T-helper 2 cell treated with Interferon-gamma antibody and Interleukin-4, amounts not matched to agents 5 μg/mL and 100 μg/mL, for 36 hours (primary cell): ENCODE results near the gene MSTN.
"Not testable (repeated sequence)": the region's sequence is repeated elsewhere in the genome, so short reads cannot be mapped to it uniquely, and the experiment has no call there.

Experiments used
- DNase-seq: peaks from one replicate; pipeline ENCODE4 v3.0.0; 2021; ENCODE audit warnings: low spot score
- H3K27ac Mint-ChIP-seq: one replicate; pipeline ENCODE4 v1.8.0; 2021; ENCODE audit warnings: mild to moderate bottlenecking, mixed read lengths
- H3K27me3 Mint-ChIP-seq: one replicate; pipeline ENCODE4 v1.8.0; 2021; ENCODE audit warnings: low read depth, mixed read lengths
- H3K36me3 Mint-ChIP-seq: one replicate; pipeline ENCODE4 v1.8.0; 2021; ENCODE audit warnings: low read depth, mixed read lengths
- H3K4me1 Mint-ChIP-seq: one replicate; pipeline ENCODE4 v1.8.0; 2021; ENCODE audit warnings: low read depth, mixed read lengths
- H3K4me3 Mint-ChIP-seq: one replicate; pipeline ENCODE4 v1.8.0; 2022; ENCODE audit warnings: mild to moderate bottlenecking, moderate library complexity, mixed read lengths
- H3K9me3 Mint-ChIP-seq: one replicate; pipeline ENCODE4 v1.8.0; 2021; ENCODE audit warnings: mixed read lengths

The MSTN gene

DNA sequence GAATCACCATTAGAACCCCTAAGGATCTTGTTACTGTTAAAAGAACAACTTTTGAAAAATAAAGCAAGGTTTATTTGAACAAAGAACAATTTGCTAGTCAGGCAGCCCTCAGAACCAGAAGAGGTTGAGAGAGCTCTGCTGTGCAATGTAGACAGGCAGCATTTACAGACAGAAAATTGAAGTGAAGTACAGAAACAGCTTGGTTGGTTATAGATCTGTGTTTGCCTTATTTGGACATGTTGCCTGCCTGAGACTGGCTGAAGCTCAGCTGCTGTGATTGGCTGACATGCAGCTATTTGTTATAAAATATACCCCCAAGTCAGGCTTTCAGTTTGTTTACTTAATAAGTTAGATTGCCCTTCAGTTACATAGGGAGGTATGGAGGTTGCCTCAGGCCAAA lies 12.5 kb downstream of the MSTN start:
- H3K36me3 Mint-ChIP-seq: no peaks in the 10 kb centered on the region
- DNase-seq: no peak
- no peak overlapping the region for H3K4me3 Mint-ChIP-seq
- H3K27ac Mint-ChIP-seq: no peak overlapping the region
- H3K4me1 Mint-ChIP-seq: no peaks in the 10 kb centered on the region
- H3K27me3 Mint-ChIP-seq: peaks cover 2% of the 10 kb centered on the region
- H3K9me3 Mint-ChIP-seq: no peaks in the 10 kb centered on the region

DNA sequence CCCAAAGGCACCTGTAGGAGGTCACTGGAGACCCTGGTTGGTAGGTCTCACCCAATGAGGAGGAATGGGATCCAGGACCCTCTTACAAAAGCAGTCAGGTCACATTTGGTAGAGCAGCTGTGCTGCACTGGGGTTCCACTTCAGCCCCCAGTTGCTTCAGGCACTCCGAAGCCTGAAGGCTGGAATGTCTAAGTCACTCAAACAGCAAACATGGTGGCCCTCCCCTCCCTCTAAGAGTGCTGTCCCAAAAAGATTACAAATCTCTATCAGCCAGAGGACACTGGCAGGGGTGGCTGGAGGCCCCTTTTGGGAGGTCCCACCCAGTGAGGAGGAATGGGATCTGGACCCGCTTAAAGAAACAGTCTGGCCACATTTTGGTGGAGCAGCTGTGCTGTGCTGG lies 17.7 kb downstream of the MSTN start:
- Mint-ChIP-seq H3K27me3 (peaks cover 23% of the 10 kb centered on the region), H3K9me3 (no peaks in the 10 kb centered on the region), H3K27ac (no peak overlapping the region), H3K4me1 (no peaks in the 10 kb centered on the region), H3K4me3 (no peak overlapping the region), H3K36me3 (no peaks in the 10 kb centered on the region)
- DNase-seq: no peak

DNA sequence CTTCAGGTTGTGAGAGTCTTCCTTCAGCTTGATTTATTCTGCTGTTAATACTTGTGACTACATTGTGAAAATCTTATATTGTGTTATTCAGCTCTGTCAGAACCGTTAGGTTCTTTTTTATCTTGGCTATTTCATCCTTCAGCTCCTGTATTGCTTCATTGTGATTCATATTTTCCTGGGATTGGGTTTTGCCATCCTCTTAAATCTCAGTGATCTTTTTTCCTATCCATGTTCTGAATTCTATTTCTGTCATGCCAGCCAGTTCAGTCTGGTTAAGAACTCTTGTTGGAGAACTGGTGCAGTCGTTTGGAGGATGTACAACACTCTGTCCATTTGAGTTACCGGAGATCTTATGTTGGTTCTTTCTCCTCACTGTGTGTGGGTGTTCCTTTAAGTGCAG lies 19.1 kb downstream of the MSTN start:
- Mint-ChIP-seq H3K36me3 (no peaks in the 10 kb centered on the region), H3K27ac (no peak overlapping the region), H3K9me3 (no peaks in the 10 kb centered on the region), H3K4me1 (no peaks in the 10 kb centered on the region), H3K27me3 (peaks cover 23% of the 10 kb centered on the region), H3K4me3 (no peak overlapping the region)
- no peak for DNase-seq

DNA sequence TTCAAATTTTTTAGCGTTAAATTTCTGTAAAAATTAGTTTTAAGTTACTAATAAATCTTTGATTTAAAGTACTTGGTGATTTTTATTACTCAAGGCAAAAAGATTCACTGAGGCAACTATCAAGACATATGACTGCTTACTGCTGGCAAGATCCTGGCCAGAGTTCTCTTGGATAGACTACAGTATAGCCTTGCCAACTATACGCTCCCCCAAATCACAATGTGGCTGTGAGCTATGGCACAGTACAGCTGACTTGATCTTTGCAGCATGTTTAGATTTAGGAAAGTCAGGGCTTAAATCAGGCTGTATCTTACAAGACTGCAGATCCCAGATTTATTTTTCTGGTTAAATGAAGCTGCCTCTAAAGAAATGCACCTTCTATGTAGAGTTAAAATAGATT lies 26.5 kb downstream of the MSTN start:
- Mint-ChIP-seq H3K36me3 (no peaks in the 10 kb centered on the region), H3K9me3 (no peaks in the 10 kb centered on the region), H3K4me1 (no peaks in the 10 kb centered on the region), H3K27me3 (peaks cover 9% of the 10 kb centered on the region), H3K4me3 (no peak overlapping the region), H3K27ac (no peak overlapping the region)
- no peak for DNase-seq

DNA sequence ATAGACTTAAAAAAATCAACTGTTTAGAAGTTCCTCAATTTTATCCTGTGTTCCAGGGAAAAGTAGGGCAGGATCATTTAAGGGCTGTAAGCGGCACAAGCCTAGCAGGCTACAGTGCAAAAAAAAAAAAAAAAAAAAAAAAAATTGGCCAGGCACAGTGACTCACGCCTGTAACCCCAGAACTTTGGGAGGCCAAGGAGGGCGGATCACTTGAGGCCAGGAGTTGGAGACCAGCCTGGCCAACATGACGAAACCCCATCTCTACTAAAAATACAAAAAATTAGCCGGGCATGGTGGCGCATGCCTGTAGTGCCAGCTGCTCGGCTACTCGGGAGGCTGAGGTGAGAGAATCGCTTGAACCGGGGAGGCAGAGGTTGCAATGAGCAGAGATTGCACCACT lies 28.1 kb downstream of the MSTN start:
- H3K9me3 Mint-ChIP-seq, DNase-seq: not testable (repeated sequence)

DNA sequence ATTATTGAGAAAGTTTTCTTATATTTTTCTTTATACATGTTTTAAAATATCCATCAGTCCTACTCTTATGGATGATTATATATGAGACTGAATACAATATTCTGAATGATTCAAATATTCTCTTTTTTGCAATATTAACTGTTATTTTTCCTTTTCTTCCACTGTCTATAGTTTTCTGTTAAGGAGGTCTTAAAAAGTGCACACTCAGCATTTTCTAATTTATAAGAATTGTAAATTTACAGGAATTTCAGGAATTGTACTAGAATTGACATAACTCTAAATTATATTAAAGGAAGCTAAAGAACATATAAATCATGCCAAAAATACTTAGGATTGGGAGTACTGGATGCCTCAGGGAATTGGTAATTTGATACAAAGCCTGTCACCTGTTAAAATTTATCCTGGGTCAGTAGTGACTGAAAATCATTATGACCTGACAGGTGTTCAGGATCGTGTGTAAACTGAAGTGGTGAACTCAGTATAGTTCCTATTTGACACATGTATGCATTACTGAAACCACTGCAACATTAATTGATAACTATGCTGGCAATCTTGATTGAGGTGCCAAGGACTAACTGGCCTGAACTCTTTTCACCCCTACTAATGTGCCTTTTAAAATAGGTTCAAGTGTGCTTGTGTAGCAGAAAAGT lies 30.4 kb downstream of the MSTN start:
- no peaks in the 10 kb centered on the region for H3K9me3 Mint-ChIP-seq
- no peaks in the 10 kb centered on the region for H3K4me1 Mint-ChIP-seq
- H3K36me3 Mint-ChIP-seq: no peaks in the 10 kb centered on the region
- no peak overlapping the region for H3K4me3 Mint-ChIP-seq
- DNase-seq: no peak
- peaks cover 21% of the 10 kb centered on the region for H3K27me3 Mint-ChIP-seq
- no peak overlapping the region for H3K27ac Mint-ChIP-seq

More for the DNA sequence above, 28.1 kb downstream of the MSTN start:
- H3K4me3 Mint-ChIP-seq, H3K36me3 Mint-ChIP-seq, H3K27ac Mint-ChIP-seq, H3K4me1 Mint-ChIP-seq: not testable (repeated sequence)
- peaks cover 15% of the 10 kb centered on the region for H3K27me3 Mint-ChIP-seq

DNA sequence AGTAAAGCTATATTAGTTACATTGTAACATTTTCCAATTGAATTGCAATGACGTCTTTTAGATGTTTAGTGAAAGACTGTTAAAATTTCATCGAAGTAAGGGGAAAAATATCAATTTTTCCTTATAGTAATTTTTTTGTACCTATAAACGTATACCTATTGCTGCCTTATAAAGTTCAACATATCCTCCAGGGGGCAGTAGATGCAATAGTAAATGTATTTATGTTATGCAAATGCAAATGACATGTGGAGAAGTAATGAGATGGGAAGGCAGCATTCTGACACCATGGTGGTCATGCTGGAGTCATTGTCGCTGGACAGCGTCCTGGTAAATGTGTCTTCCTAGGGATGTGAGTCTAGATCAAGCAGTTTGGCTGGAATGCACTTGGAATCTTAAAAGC lies 38.7 kb downstream of the MSTN start:
- DNase-seq: no peak
- H3K4me3 Mint-ChIP-seq: no peak overlapping the region
- H3K27me3 Mint-ChIP-seq: peaks cover 16% of the 10 kb centered on the region

DNA sequence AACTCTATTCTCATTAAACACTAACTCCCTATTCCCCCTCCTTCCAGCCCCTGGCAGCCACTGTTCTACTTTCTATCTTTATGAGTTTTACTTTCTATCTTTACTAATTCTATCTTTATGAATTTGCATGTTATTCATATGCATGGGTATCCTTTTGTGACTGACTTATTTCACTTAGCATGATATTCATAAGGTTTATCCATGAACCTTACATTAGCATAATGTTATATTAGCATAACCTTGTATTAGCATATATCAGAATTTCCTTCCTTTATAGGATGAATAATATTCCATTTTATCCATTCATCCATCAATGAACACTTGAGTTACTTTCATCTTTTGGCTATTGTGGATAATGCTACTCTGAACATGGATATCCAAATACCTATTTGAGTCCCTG lies 41.8 kb downstream of the MSTN start:
- peaks cover 5% of the 10 kb centered on the region for H3K27me3 Mint-ChIP-seq
- H3K27ac Mint-ChIP-seq: no peak overlapping the region
- no peaks in the 10 kb centered on the region for H3K4me1 Mint-ChIP-seq
- peaks cover 10% of the 10 kb centered on the region for H3K9me3 Mint-ChIP-seq
- H3K36me3 Mint-ChIP-seq: no peaks in the 10 kb centered on the region
- no peak overlapping the region for H3K4me3 Mint-ChIP-seq
- no peak for DNase-seq

More for the DNA sequence above, 38.7 kb downstream of the MSTN start:
- Mint-ChIP-seq H3K4me1 (no peaks in the 10 kb centered on the region), H3K9me3 (no peaks in the 10 kb centered on the region), H3K36me3 (no peaks in the 10 kb centered on the region), H3K27ac (no peak overlapping the region)

DNA sequence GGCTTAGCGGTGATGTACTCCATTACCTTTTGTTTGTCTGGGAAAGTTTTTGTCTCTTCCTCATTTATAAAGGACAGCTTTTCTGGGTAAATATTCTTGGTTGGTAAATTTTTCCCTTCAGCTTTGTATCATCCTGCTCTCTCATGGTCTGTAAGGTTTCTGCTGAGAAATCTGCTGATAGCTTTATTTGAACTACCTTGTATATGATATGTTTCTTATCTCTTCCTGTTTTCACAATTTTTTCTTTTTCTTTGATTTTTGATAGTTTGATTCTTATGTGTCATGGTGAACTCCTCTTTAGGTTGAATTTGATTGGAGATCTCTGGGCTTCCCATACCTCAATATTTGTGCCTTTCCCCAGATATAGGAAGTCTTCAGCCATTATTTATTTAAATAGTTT lies 44.7 kb downstream of the MSTN start:
- peaks cover 5% of the 10 kb centered on the region for H3K27me3 Mint-ChIP-seq
- no peak overlapping the region for H3K4me3 Mint-ChIP-seq
- no peak for DNase-seq
- no peak overlapping the region for H3K27ac Mint-ChIP-seq
- no peaks in the 10 kb centered on the region for H3K36me3 Mint-ChIP-seq
- H3K4me1 Mint-ChIP-seq: no peaks in the 10 kb centered on the region
- peaks cover 14% of the 10 kb centered on the region for H3K9me3 Mint-ChIP-seq

DNA sequence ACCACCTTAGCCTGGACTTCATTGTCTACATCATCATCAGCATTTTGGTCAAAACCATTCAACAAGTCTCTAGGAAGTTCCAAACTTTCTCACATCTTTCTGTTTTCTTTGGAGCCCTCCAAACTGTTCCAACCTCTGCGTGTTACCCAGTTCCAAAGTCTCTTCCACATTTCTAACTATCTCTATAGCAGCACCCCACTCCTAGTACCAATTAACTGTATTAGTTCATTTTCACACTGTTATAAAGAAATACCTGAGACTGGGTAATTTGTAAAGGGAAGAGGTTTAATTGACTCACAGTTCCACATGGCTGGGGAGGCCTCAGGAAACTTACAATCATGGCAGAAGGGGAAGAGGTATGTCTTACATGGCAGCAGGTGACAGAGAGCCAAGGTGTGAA lies 46.6 kb downstream of the MSTN start:
- not testable (repeated sequence) for DNase-seq, H3K27ac Mint-ChIP-seq, H3K27me3 Mint-ChIP-seq, H3K36me3 Mint-ChIP-seq, H3K4me3 Mint-ChIP-seq, H3K4me1 Mint-ChIP-seq
- peaks cover 14% of the 10 kb centered on the region for H3K9me3 Mint-ChIP-seq
